K562 (cell line): ENCODE measurements around the gene PCED1B. TPM values are rescaled to one million over a fixed set of nuclear protein-coding genes. Genes with fewer than 3 reads are reported as not detected.

ENCODE experiments used
- ATAC-seq: fragments of 200-7000 bp; cut with Tn5 transposase; 3 replicates; pipeline ENCODE4 v1.9.1; 2020; ENCODE audit warnings: moderate library complexity
- BruUV-seq: library from RNA; stranded (reverse); fragments of 400-500 nt; replicated peaks from 2 replicates; lab custom pipeline; 2021; lab: Mats Ljungman, UMichigan
- CTCF ChIA-PET: fragments of 300-600 bp; formaldehyde crosslinking; extraction: SDS; loops from one replicate; lab custom pipeline; 2021; ENCODE audit warnings: low intra/inter-chr PET ratio; lab: Yijun Ruan, JAX
- POLR2A ChIA-PET: fragments of 300-600, 350-650 bp; sonication (Branson Sonifier 250); formaldehyde crosslinking; extraction: SDS; loops from one replicate; lab custom pipeline; 2021; ENCODE audit warnings: antibody characterized with exemption, inconsistent platforms; lab: Yijun Ruan, JAX
- DNase-seq, 4 experiments: peaks; one replicate each; pipeline versions ENCODE4 v3.0.0 to v3.0.0-alpha.2; 2011 to 2018; ENCODE audit warnings: low spot score in 3 of 4, mixed read lengths in 3 of 4; ENCODE audit errors: extremely low read depth in 1 of 4
- FAIRE-seq: peaks from 2 replicates; lab custom pipeline; 2011; peaks lifted over from hg19 to GRCh38; lab: Jason Lieb, UNC
- H2AFZ ChIP-seq: 2 replicates; pipeline ENCODE4 v1.6.0; 2011; ENCODE audit warnings: low read depth, low read length, control low read depth, inconsistent platforms
- H3K27ac ChIP-seq: fragments of 200-600 bp; 3 replicates; pipeline ENCODE4 v1.8.0; 2011; ENCODE audit warnings: low read depth, mild to moderate bottlenecking, control low read depth, inconsistent platforms, low read length, moderate library complexity, mixed read lengths; ENCODE audit errors: extremely low read depth
- H3K27me3 ChIP-seq, 2 experiments: fragments of 300-600 bp in 1 of 2; 2 replicates in 1 of 2; 3 replicates in 1 of 2; pipeline versions ENCODE4 v1.6.0 to v1.8.0; 2011; ENCODE audit warnings: inconsistent platforms in 2 of 2, low read length in 2 of 2, mild to moderate bottlenecking in 1 of 2, mixed read lengths in 1 of 2, moderate library complexity in 1 of 2; ENCODE audit not compliant: control insufficient read depth in 2 of 2, insufficient read depth in 2 of 2
- H3K36me3 ChIP-seq: fragments of 300-600 bp; 3 replicates; pipeline ENCODE4 v1.8.0; 2011; ENCODE audit warnings: mild to moderate bottlenecking, low read length, inconsistent platforms; ENCODE audit not compliant: control insufficient read depth, insufficient read depth
- H3K4me1 ChIP-seq, 2 experiments: fragments of 200-600 bp in 1 of 2; replicated peaks in 1 of 2; 2 replicates in 1 of 2; 3 replicates in 1 of 2; pipeline versions ENCODE4 v1.5.1 to v1.8.0; 2011; ENCODE audit warnings: inconsistent platforms in 2 of 2, low read length in 2 of 2, mild to moderate bottlenecking in 1 of 2, mixed read lengths in 1 of 2, moderate library complexity in 1 of 2; ENCODE audit not compliant: control insufficient read depth in 2 of 2, insufficient read depth in 2 of 2
- H3K4me2 ChIP-seq: 2 replicates; pipeline ENCODE4 v1.6.1; 2011; ENCODE audit warnings: low read length, control low read depth, inconsistent platforms, mixed read lengths; ENCODE audit not compliant: insufficient read depth
- H3K4me3 ChIP-seq: fragments of 200-600 bp; sonication (generic), shearing (Covaris generic); 2 replicates; pipeline ENCODE4 v1.5.1; 2016; ENCODE audit warnings: control low read depth, inconsistent platforms
- H3K79me2 ChIP-seq: fragments of 200-600 bp; 3 replicates; pipeline ENCODE4 v1.8.0; 2011; ENCODE audit warnings: low read length, inconsistent platforms; ENCODE audit not compliant: control insufficient read depth, insufficient read depth
- H3K9ac ChIP-seq, 2 experiments: 2 replicates each; pipeline versions ENCODE4 v1.6.0 to v1.6.1; 2011; ENCODE audit warnings: low read depth in 2 of 2, low read length in 2 of 2, control low read depth in 1 of 2, inconsistent platforms in 1 of 2, mild to moderate bottlenecking in 1 of 2, mixed read lengths in 1 of 2; ENCODE audit not compliant: insufficient read depth in 1 of 2
- H3K9me1 ChIP-seq: one replicate; pipeline ENCODE4 v1.6.0; 2011; ENCODE audit warnings: inconsistent platforms, mild to moderate bottlenecking, low read length, moderate library complexity; ENCODE audit not compliant: control insufficient read depth, insufficient read depth
- H3K9me3 ChIP-seq: replicated peaks from 2 replicates; pipeline ENCODE4 v1.5.1; 2011; ENCODE audit warnings: low read depth, low read length, inconsistent platforms; ENCODE audit not compliant: control insufficient read depth, insufficient read depth
- H4K20me1 ChIP-seq: replicated peaks from 2 replicates; pipeline ENCODE4 v1.6.1; 2011; ENCODE audit warnings: low read length, inconsistent platforms, mixed read lengths; ENCODE audit not compliant: control insufficient read depth, insufficient read depth
- CCNT2 ChIP-seq: IDR thresholded peaks from 2 replicates; pipeline ENCODE4 v1.6.1; 2011; ENCODE audit warnings: borderline replicate concordance, low read depth, mild to moderate bottlenecking, moderate library complexity, mixed read lengths, low read length; ENCODE audit not compliant: insufficient read length; ENCODE audit errors: extremely low read depth
- HDAC8 ChIP-seq: fragments of 450-650 bp; IDR thresholded peaks from 2 replicates; pipeline ENCODE4 v1.6.1; 2016; ENCODE audit warnings: mild to moderate bottlenecking, missing genetic modification characterization, moderate library complexity, missing compliant biosample characterization
- HNRNPH1 ChIP-seq: fragments of 200-400 bp; formaldehyde crosslinking; optimal IDR thresholded peaks from 2 replicates; pipeline ENCODE3; 2017; ENCODE audit warnings: low read depth, mild to moderate bottlenecking, low read length, moderate library complexity
- MCM7 ChIP-seq, 2 experiments: fragments of 450-650 bp; IDR thresholded peaks; 2 replicates each; pipeline ENCODE4 v1.6.1; 2016 to 2018
- SIX5 ChIP-seq, 2 experiments: IDR thresholded peaks; 2 replicates each; pipeline ENCODE4 v1.6.1; 2011; ENCODE audit warnings: low read length in 2 of 2, borderline replicate concordance in 1 of 2, low read depth in 1 of 2, mild to moderate bottlenecking in 1 of 2, moderate library complexity in 1 of 2; ENCODE audit not compliant: insufficient read depth in 1 of 2
- ZNF274 ChIP-seq: IDR thresholded peaks from 2 replicates; pipeline ENCODE4 v1.6.1; 2011; ENCODE audit warnings: low read depth, mild to moderate bottlenecking, low read length, moderate library complexity, borderline replicate concordance
- ZNF316 ChIP-seq: fragments of 450-650 bp; IDR thresholded peaks from 2 replicates; pipeline ENCODE4 v1.6.1; 2016
- ZNF717 ChIP-seq: fragments of 250-450 bp; sonication (Bioruptor Pico); IDR thresholded peaks from 2 replicates; pipeline ENCODE4 v1.5.0; 2021
- WGBS: fragments of 100-300 bp; shearing (Covaris generic); methylation state at CpG from one replicate; pipeline ENCODE4 v1.1.6; 2016; ENCODE audit warnings: low coverage, mixed read lengths; ENCODE audit not compliant: insufficient coverage; ENCODE audit errors: missing lambda C conversion rate; 5-methylcytosine and 5-hydroxymethylcytosine counted together
- in situ Hi-C: fragments of 300-500 bp; cut with MboI; formaldehyde crosslinking; loops from 4 replicates; pipeline ENCODE4 v1.15.0; 2018; ENCODE audit warnings: inconsistent platforms, mixed read lengths
- intact Hi-C: fragments of 100-400 bp; cut with micrococcal nuclease; formaldehyde crosslinking; loops from 2 replicates; pipeline ENCODE4 v1.14.2; 2022
- polyA plus RNA-seq, 8 experiments: library from polyadenylated mRNA; depleted of rRNA in 4 of 8; stranded (reverse) in 5 of 8; unstranded in 3 of 8; fragments of >200 nt; fragmentation: Nextera tagmentation in 2 of 8; fragmentation: Illumina TruSeq in 1 of 8; extraction: Ambion mirVana in 2 of 8; extraction: Trizol in 1 of 8; gene quantifications; 2 replicates each; pipeline versions ENCODE4 v1.2.1 to v1.2.3, GENCODE V29; 2011 to 2014; ENCODE audit warnings: inconsistent platforms in 1 of 8, missing spikeins in 1 of 8
- total RNA-seq, 7 experiments: library from RNA; depleted of rRNA in 6 of 7; stranded (reverse); fragments of >200 nt in 6 of 7; fragmentation: Illumina TruSeq in 2 of 7; extraction: Trizol in 2 of 7; gene quantifications; 2 replicates each; pipeline versions ENCODE4 v1.2.1 to v1.2.3, GENCODE V29; 2011 to 2021; ENCODE audit warnings: low replicate concordance in 1 of 7
- TF ChIP-seq, protein P1 (sequence below), 2 experiments: IDR thresholded peaks; 2 replicates each; pipeline ENCODE4 v1.6.1; 2012; ENCODE audit warnings: improper control_type of control experiment in 2 of 2, low read depth in 2 of 2, low read length in 2 of 2, borderline replicate concordance in 1 of 2
- TF ChIP-seq, protein P2 (sequence below): fragments of 250-450 bp; sonication (Bioruptor Pico); IDR thresholded peaks from 2 replicates; pipeline ENCODE4 v1.8.0; 2021; ENCODE audit warnings: borderline replicate concordance, mild to moderate bottlenecking, moderate library complexity; ENCODE audit not compliant: poor library complexity, severe bottlenecking
- TF ChIP-seq, protein P3 (sequence below): IDR thresholded peaks from 2 replicates; pipeline ENCODE4 v1.6.1; 2016; ENCODE audit warnings: missing genetic modification characterization, missing compliant biosample characterization
- TF ChIP-seq, protein P4 (sequence below): fragments of 450-650 bp; IDR thresholded peaks from 2 replicates; pipeline ENCODE4 v1.7.0; 2016; ENCODE audit warnings: borderline replicate concordance

The PCED1B gene
- total and polyA plus RNA-seq, 9 of the 15 experiments (the other 6 are each of a cell fraction or from before 2014, with no cell fraction given): 1.2 to 9.3 (median 2.5) TPM

DNA sequence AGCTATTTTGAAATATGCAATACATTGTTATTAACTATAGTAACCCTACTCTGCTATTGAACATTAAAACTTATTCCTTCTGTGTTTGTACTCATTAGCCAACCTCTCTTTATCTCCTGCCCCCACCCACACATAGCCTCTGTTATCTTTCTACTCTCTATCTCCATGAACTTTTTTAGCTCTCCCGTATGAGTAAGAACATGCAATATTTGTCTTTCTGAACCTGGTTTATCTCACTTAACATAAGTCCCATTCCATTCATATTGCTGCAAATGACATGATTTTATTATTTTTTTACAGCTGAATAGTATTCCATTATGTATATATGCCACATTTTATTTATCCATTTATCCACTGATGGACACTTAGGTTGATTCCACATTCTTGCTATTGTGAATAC, 79.4 kb downstream of the PCED1B start (continued):
- TF ChIP-seq HNRNPH1 (no peak), CCNT2 (no peak), SIX5 (IDR thresholded peaks at IDR 0.05; ENCODE audit: borderline replicate concordance in 1 of 2, insufficient read depth in 1 of 2, low read depth in 1 of 2, low read length in 2 of 2) (no peak), ZNF274 (no peak), MCM7 (IDR thresholded peaks at IDR 0.05) (no peak)
- TF ChIP-seq, protein P1, sequence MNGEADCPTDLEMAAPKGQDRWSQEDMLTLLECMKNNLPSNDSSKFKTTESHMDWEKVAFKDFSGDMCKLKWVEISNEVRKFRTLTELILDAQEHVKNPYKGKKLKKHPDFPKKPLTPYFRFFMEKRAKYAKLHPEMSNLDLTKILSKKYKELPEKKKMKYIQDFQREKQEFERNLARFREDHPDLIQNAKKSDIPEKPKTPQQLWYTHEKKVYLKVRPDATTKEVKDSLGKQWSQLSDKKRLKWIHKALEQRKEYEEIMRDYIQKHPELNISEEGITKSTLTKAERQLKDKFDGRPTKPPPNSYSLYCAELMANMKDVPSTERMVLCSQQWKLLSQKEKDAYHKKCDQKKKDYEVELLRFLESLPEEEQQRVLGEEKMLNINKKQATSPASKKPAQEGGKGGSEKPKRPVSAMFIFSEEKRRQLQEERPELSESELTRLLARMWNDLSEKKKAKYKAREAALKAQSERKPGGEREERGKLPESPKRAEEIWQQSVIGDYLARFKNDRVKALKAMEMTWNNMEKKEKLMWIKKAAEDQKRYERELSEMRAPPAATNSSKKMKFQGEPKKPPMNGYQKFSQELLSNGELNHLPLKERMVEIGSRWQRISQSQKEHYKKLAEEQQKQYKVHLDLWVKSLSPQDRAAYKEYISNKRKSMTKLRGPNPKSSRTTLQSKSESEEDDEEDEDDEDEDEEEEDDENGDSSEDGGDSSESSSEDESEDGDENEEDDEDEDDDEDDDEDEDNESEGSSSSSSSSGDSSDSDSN (IDR thresholded peaks at IDR 0.05; ENCODE audit: borderline replicate concordance in 1 of 2, low read depth in 2 of 2, low read length in 2 of 2): no peak

DNA sequence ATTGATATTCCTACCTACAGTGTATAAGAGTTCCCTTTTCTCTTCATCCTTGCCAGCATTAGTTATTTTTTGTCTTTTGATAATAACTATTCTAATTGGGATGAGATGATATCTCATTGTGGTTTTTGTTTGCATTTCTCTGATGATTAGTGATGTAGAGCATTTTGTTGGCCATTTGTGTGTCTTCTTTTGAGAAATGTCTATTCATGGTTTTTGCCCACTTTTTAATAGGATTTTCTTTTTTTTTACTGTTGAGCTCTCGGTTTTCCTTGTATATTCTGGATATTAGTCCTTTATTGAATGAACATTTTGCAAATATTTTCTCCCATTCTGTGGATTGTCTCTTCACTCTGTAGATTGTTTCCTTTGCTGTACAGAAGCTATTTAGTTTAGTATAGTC, 79.9 kb downstream of the PCED1B start:
- Histone ChIP-seq H3K27ac (no peak overlapping the region), H2AFZ (no peak overlapping the region), H3K36me3 (no peaks in the 10 kb centered on the region), H3K9me1 (no peaks in the 10 kb centered on the region), H3K4me1 (peaks cover 3 to 14% of the 10 kb centered on the region in 2 experiments; a peak in 4 of 5 replicates), H3K9ac (no peak overlapping the region), H3K27me3 (no peaks in the 10 kb centered on the region), H3K4me2 (no peak overlapping the region), H3K4me3 (no peak overlapping the region), H3K79me2 (no peaks in the 10 kb centered on the region), H3K9me3 (no peaks in the 10 kb centered on the region), H4K20me1 (no peaks in the 10 kb centered on the region)
- no TSS peak for BruUV-seq
- no peak for DNase-seq
- intact Hi-C loops (no loop called here), in situ Hi-C loops (no loop called here)
- 76% methylated on average over 1 of the region's 1 CpG for WGBS
- ChIA-PET POLR2A (no interaction called here), CTCF (no interaction called here)
- no peak for ATAC-seq
- no peak for FAIRE-seq
- TF ChIP-seq ZNF717 (CRISPR knock-in tag) (no peak), ZNF316 (peak; percentile 36), HDAC8 (tag) (no peak)
- TF ChIP-seq, protein P2, sequence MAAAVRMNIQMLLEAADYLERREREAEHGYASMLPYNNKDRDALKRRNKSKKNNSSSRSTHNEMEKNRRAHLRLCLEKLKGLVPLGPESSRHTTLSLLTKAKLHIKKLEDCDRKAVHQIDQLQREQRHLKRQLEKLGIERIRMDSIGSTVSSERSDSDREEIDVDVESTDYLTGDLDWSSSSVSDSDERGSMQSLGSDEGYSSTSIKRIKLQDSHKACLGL: no peak
- TF ChIP-seq, protein P3, sequence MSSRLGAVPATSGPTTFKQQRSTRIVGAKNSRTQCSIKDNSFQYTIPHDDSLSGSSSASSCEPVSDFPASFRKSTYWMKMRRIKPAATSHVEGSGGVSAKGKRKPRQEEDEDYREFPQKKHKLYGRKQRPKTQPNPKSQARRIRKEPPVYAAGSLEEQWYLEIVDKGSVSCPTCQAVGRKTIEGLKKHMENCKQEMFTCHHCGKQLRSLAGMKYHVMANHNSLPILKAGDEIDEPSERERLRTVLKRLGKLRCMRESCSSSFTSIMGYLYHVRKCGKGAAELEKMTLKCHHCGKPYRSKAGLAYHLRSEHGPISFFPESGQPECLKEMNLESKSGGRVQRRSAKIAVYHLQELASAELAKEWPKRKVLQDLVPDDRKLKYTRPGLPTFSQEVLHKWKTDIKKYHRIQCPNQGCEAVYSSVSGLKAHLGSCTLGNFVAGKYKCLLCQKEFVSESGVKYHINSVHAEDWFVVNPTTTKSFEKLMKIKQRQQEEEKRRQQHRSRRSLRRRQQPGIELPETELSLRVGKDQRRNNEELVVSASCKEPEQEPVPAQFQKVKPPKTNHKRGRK (tag): peak; percentile 23; the same call in 1 of the 2 replicates
- TF ChIP-seq, protein P4, sequence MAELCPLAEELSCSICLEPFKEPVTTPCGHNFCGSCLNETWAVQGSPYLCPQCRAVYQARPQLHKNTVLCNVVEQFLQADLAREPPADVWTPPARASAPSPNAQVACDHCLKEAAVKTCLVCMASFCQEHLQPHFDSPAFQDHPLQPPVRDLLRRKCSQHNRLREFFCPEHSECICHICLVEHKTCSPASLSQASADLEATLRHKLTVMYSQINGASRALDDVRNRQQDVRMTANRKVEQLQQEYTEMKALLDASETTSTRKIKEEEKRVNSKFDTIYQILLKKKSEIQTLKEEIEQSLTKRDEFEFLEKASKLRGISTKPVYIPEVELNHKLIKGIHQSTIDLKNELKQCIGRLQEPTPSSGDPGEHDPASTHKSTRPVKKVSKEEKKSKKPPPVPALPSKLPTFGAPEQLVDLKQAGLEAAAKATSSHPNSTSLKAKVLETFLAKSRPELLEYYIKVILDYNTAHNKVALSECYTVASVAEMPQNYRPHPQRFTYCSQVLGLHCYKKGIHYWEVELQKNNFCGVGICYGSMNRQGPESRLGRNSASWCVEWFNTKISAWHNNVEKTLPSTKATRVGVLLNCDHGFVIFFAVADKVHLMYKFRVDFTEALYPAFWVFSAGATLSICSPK: no peak
